Ovary (tissue), 9 donors: ENCODE data around the gene NSD1. TPM values are rescaled to one million over a fixed set of nuclear protein-coding genes. Genes with fewer than 3 reads are reported as not detected.

Experiments used
- DNase-seq, 5 donors: peaks; one replicate each; pipeline ENCODE4 v3.0.0-alpha.2; 2019 to 2020
- H3K27ac ChIP-seq, 2 donors: fragments of 200-600 bp; one replicate each; pipeline versions ENCODE4 v1.5.1 to v1.8.0; 2019 to 2022
- H3K27me3 ChIP-seq: fragments of 200-600 bp; one replicate; pipeline ENCODE4 v1.8.0; 2022
- H3K36me3 ChIP-seq: fragments of 200-600 bp; sonication (generic); one replicate; pipeline ENCODE4 v1.5.1; 2019
- H3K4me1 ChIP-seq: one replicate; pipeline ENCODE4 v1.8.1; 2013; ENCODE audit warnings: mild to moderate bottlenecking, moderate library complexity; ENCODE audit not compliant: insufficient read depth
- H3K4me3 ChIP-seq: fragments of 200-600 bp; sonication (generic); one replicate; pipeline ENCODE4 v1.5.1; 2017
- H3K9me3 ChIP-seq, 2 donors: fragments of 200-600 bp in 1 of 2; sonication (generic) in 1 of 2; one replicate each; pipeline versions ENCODE4 v1.5.1 to v1.8.1; 2013 to 2019; ENCODE audit warnings: mild to moderate bottlenecking in 1 of 2, moderate library complexity in 1 of 2
- CTCF ChIP-seq, 3 donors: fragments of 450-650 bp in 2 of 3; fragments of 200-600 bp in 1 of 3; IDR thresholded peaks; one replicate each; pipeline versions ENCODE4 v1.5.1 to v1.8.0; 2016 to 2022; ENCODE audit warnings: antibody characterized with exemption in 3 of 3, mild to moderate bottlenecking in 1 of 3
- EP300 ChIP-seq: sonication (generic); formaldehyde crosslinking; IDR thresholded peaks from one replicate; pipeline ENCODE4 v1.6.1; 2017; ENCODE audit warnings: antibody characterized with exemption
- POLR2A ChIP-seq: fragments of 450-650 bp; IDR thresholded peaks from one replicate; pipeline ENCODE4 v1.6.1; 2017; ENCODE audit warnings: antibody characterized with exemption, mild to moderate bottlenecking, moderate library complexity
- WGBS, 3 donors: extraction: QIAGEN DNeasy Blood & Tissue Kit in 1 of 3; methylation state at CpG; one replicate each; pipeline versions ENCODE4 v1.1.5 to v1.1.7; 2013 to 2017; 5-methylcytosine and 5-hydroxymethylcytosine counted together
- intact Hi-C, 4 donors: fragments of 100-400 bp; cut with DNase I; formaldehyde crosslinking; loops; one replicate each; pipeline versions ENCODE4 v1.11.0 to v1.15.1; 2022 to 2023
- polyA plus RNA-seq, 2 donors: library from polyadenylated mRNA; stranded (reverse); fragments of 200-250 nt in 1 of 2; fragments of 350-450 nt in 1 of 2; fragmentation: Illumina TruSeq in 1 of 2; extraction: RNeasy Lipid Tissue Mini Kit (QIAGEN cat#74804) in 1 of 2; gene quantifications; one replicate each; pipeline ENCODE4 v1.2.3, GENCODE V29; 2013 to 2014
- total RNA-seq, 7 donors: library from RNA; depleted of rRNA in 2 of 7; stranded (reverse); fragments of >200 nt in 2 of 7; fragmentation: NEBNext Ultra II Directional in 3 of 7; extraction: Animal tissue kit (Norgen Biotek cat#: 25700) in 3 of 7; gene quantifications; one replicate each; pipeline versions ENCODE4 v1.1.0 to v1.2.4, GENCODE V29; 2016 to 2023
- donor health status: DM: no; HTN: no; CAD: no; lungs with moderate emphysema.
- donor health status: DM: no; HTN: no; CAD: no.
- donor health status: Bipolar disorder and iron deficiency.
- donor health status: DM: yes; HTN: yes; CAD: no.
- donor health status: DM: no; HTN: no; CAD: no.
- donor health status: DM: yes; HTN: yes; CAD: no.

NSD1 gene
- total and polyA plus RNA-seq, 9 donors: 11.5 to 110 (median 75.5) TPM

- Histone ChIP-seq H3K9me3 (no peaks in the 10 kb centered on the region), H3K27ac (no peak overlapping the region), H3K4me1 (peaks cover 1% of the 10 kb centered on the region), H3K36me3 (no peaks in the 10 kb centered on the region), H3K4me3 (no peak overlapping the region), H3K27me3 (no peaks in the 10 kb centered on the region)
- intact Hi-C loops: loop anchor here in 1 of 4 donors (10.0 kb wide), 1 partner anchor 128 kb away; no protein-coding TSS in a partner anchor
- TF ChIP-seq POLR2A (no peak), CTCF (IDR thresholded peaks at IDR 0.05) (no peak), EP300 (no peak)
- no peak for DNase-seq
- 64 to 71% (median 67%) methylated on average over 4 of the region's 4 CpGs for WGBS, 3 donors
Observed at GRCh38 chr5:177232358-177232757, 98.8 kb downstream of the NSD1 start.

- Histone ChIP-seq H3K27ac (no peak overlapping the region), H3K9me3 (no peaks in the 10 kb centered on the region), H3K36me3 (no peaks in the 10 kb centered on the region), H3K4me3 (no peak overlapping the region), H3K4me1 (no peaks in the 10 kb centered on the region), H3K27me3 (no peaks in the 10 kb centered on the region)
- TF ChIP-seq EP300 (no peak), CTCF (IDR thresholded peaks at IDR 0.05) (no peak), POLR2A (no peak)
- WGBS, 3 donors: 61 to 70% (median 68%) methylated on average over 1 of the region's 1 CpG
- no peak for DNase-seq
- intact Hi-C loops: loop anchor here in 1 of 4 donors (10.0 kb wide), 1 partner anchor 128 kb away; no protein-coding TSS in a partner anchor
Observed at GRCh38 chr5:177232761-177233160, 99.2 kb downstream of the NSD1 start.

GRCh38 chr5:177233206-177233605 lies 99.6 kb downstream of the NSD1 start:
- no peak for DNase-seq
- no peak overlapping the region for H3K4me3 ChIP-seq
- intact Hi-C loops: loop anchor here in 1 of 4 donors (10.0 kb wide), 1 partner anchor 128 kb away; no protein-coding TSS in a partner anchor
- H3K36me3 ChIP-seq: no peaks in the 10 kb centered on the region
- no peaks in the 10 kb centered on the region for H3K9me3 ChIP-seq
- no peaks in the 10 kb centered on the region for H3K4me1 ChIP-seq
- H3K27me3 ChIP-seq: no peaks in the 10 kb centered on the region
- TF ChIP-seq EP300: no peak
- TF ChIP-seq CTCF (IDR thresholded peaks at IDR 0.05): no peak
- WGBS, 3 donors: 81 to 96% (median 90%) methylated on average over 4 of the region's 4 CpGs
- H3K27ac ChIP-seq: no peak overlapping the region

DNA sequence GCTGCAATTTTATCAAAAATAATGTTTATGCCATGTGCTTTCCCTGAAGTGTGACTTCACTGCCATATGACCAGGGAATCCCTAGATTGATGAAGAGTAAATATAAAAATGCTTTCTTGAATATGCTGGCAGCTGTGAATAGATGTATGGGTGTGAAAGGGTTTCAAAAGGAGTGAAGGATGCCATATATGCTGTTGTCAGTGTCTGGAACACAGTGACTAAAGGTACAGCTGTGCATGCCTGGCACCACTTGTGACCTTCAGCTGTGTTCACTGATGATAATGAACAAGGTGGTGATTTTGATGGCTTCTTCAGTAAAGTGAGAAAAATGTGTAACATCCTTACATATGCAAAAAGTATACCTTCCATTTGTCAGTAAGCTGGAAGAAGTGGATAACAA lies 100.2 kb downstream of the NSD1 start:
- Histone ChIP-seq H3K9me3 (no peaks in the 10 kb centered on the region), H3K4me3 (no peak overlapping the region), H3K4me1 (no peaks in the 10 kb centered on the region), H3K27me3 (no peaks in the 10 kb centered on the region), H3K27ac (no peak overlapping the region), H3K36me3 (no peaks in the 10 kb centered on the region)
- intact Hi-C loops: loop anchor here in 1 of 4 donors (10.0 kb wide), 1 partner anchor 129 kb away; no protein-coding TSS in a partner anchor
- TF ChIP-seq EP300 (no peak), POLR2A (no peak), CTCF (IDR thresholded peaks at IDR 0.05) (no peak)
- no peak for DNase-seq
